ENCODE data around the gene ABCA10. TPM values are rescaled to one million over a fixed set of nuclear protein-coding genes. Genes with fewer than 3 reads are reported as not detected.

ABCA10 gene
- total and polyA plus RNA-seq, 2 of the 8 experiments (the other 6 are each of a cell fraction or from before 2014, with no cell fraction given): not detected

DNA sequence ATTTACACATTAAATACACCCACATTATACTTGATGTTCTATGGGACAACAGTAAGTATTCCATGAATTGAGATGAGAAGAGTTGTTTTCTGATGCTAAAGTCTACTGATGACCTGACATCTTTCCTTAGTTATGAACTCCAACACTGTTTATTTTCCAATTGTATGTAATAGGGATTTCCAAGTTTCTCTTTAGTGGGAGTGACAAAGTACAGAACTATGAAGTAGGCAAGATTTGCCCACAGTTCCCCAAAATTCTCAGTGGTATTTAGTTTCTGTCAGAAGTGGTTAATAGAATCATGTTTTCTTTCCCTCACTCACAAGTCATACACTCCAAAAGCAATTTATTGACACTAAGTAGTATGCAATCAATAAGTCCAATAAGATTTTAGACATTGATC, 64.4 kb downstream of the ABCA10 start (continued):
- TF ChIP-seq, protein P1, sequence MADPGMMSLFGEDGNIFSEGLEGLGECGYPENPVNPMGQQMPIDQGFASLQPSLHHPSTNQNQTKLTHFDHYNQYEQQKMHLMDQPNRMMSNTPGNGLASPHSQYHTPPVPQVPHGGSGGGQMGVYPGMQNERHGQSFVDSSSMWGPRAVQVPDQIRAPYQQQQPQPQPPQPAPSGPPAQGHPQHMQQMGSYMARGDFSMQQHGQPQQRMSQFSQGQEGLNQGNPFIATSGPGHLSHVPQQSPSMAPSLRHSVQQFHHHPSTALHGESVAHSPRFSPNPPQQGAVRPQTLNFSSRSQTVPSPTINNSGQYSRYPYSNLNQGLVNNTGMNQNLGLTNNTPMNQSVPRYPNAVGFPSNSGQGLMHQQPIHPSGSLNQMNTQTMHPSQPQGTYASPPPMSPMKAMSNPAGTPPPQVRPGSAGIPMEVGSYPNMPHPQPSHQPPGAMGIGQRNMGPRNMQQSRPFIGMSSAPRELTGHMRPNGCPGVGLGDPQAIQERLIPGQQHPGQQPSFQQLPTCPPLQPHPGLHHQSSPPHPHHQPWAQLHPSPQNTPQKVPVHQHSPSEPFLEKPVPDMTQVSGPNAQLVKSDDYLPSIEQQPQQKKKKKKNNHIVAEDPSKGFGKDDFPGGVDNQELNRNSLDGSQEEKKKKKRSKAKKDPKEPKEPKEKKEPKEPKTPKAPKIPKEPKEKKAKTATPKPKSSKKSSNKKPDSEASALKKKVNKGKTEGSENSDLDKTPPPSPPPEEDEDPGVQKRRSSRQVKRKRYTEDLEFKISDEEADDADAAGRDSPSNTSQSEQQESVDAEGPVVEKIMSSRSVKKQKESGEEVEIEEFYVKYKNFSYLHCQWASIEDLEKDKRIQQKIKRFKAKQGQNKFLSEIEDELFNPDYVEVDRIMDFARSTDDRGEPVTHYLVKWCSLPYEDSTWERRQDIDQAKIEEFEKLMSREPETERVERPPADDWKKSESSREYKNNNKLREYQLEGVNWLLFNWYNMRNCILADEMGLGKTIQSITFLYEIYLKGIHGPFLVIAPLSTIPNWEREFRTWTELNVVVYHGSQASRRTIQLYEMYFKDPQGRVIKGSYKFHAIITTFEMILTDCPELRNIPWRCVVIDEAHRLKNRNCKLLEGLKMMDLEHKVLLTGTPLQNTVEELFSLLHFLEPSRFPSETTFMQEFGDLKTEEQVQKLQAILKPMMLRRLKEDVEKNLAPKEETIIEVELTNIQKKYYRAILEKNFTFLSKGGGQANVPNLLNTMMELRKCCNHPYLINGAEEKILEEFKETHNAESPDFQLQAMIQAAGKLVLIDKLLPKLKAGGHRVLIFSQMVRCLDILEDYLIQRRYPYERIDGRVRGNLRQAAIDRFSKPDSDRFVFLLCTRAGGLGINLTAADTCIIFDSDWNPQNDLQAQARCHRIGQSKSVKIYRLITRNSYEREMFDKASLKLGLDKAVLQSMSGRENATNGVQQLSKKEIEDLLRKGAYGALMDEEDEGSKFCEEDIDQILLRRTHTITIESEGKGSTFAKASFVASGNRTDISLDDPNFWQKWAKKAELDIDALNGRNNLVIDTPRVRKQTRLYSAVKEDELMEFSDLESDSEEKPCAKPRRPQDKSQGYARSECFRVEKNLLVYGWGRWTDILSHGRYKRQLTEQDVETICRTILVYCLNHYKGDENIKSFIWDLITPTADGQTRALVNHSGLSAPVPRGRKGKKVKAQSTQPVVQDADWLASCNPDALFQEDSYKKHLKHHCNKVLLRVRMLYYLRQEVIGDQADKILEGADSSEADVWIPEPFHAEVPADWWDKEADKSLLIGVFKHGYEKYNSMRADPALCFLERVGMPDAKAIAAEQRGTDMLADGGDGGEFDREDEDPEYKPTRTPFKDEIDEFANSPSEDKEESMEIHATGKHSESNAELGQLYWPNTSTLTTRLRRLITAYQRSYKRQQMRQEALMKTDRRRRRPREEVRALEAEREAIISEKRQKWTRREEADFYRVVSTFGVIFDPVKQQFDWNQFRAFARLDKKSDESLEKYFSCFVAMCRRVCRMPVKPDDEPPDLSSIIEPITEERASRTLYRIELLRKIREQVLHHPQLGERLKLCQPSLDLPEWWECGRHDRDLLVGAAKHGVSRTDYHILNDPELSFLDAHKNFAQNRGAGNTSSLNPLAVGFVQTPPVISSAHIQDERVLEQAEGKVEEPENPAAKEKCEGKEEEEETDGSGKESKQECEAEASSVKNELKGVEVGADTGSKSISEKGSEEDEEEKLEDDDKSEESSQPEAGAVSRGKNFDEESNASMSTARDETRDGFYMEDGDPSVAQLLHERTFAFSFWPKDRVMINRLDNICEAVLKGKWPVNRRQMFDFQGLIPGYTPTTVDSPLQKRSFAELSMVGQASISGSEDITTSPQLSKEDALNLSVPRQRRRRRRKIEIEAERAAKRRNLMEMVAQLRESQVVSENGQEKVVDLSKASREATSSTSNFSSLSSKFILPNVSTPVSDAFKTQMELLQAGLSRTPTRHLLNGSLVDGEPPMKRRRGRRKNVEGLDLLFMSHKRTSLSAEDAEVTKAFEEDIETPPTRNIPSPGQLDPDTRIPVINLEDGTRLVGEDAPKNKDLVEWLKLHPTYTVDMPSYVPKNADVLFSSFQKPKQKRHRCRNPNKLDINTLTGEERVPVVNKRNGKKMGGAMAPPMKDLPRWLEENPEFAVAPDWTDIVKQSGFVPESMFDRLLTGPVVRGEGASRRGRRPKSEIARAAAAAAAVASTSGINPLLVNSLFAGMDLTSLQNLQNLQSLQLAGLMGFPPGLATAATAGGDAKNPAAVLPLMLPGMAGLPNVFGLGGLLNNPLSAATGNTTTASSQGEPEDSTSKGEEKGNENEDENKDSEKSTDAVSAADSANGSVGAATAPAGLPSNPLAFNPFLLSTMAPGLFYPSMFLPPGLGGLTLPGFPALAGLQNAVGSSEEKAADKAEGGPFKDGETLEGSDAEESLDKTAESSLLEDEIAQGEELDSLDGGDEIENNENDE (IDR thresholded peaks at IDR 0.05; ENCODE audit: insufficient replicate concordance, low read length): no peak
- TF ChIP-seq POLR2A (IDR thresholded peaks at IDR 0.05; ENCODE audit: control extremely low read depth in 1 of 2, low read depth in 2 of 2, low read length in 2 of 2) (no peak), ZNF274 (IDR thresholded peaks at IDR 0.05; ENCODE audit: borderline replicate concordance, extremely low read depth, low read length) (no peak), JUN (IDR thresholded peaks at IDR 0.05; ENCODE audit: low read depth, low read length) (no peak), NANOG (IDR thresholded peaks at IDR 0.05; ENCODE audit: insufficient read depth, low read depth, low read length, poor library complexity, severe bottlenecking) (no peak), ASH2L (IDR thresholded peaks at IDR 0.05; ENCODE audit: low read length) (no peak)
- TF ChIP-seq, protein P2, sequence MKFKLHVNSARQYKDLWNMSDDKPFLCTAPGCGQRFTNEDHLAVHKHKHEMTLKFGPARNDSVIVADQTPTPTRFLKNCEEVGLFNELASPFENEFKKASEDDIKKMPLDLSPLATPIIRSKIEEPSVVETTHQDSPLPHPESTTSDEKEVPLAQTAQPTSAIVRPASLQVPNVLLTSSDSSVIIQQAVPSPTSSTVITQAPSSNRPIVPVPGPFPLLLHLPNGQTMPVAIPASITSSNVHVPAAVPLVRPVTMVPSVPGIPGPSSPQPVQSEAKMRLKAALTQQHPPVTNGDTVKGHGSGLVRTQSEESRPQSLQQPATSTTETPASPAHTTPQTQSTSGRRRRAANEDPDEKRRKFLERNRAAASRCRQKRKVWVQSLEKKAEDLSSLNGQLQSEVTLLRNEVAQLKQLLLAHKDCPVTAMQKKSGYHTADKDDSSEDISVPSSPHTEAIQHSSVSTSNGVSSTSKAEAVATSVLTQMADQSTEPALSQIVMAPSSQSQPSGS (IDR thresholded peaks at IDR 0.05; ENCODE audit: low read length): no peak
